Large intestine (tissue), 3 donors: ENCODE measurements around the gene UBR4. TPM values are rescaled to one million over a fixed set of nuclear protein-coding genes. Genes with fewer than 3 reads are reported as not detected.
"Not testable (repeated sequence)": the region's sequence is repeated elsewhere in the genome, so short reads cannot be mapped to it uniquely, and the experiment has no call there.

Experiments used
- DNase-seq, 2 donors: peaks; one replicate each; pipeline versions ENCODE4 v3.0.0 to v3.0.0-alpha.2; 2013
- H3K27ac ChIP-seq: one replicate; pipeline ENCODE4 v1.5.1; 2013; ENCODE audit warnings: low read length
- H3K27me3 ChIP-seq: 2 replicates; pipeline ENCODE4 v1.6.1; 2013; ENCODE audit warnings: low read length; ENCODE audit not compliant: control insufficient read depth, insufficient read depth
- H3K36me3 ChIP-seq: 2 replicates; pipeline ENCODE4 v1.6.1; 2013; ENCODE audit warnings: low read length; ENCODE audit not compliant: control insufficient read depth, insufficient read depth
- H3K4me1 ChIP-seq: one replicate; pipeline ENCODE4 v1.6.1; 2013; ENCODE audit warnings: low read length; ENCODE audit not compliant: control insufficient read depth, insufficient read depth
- H3K4me3 ChIP-seq: one replicate; pipeline ENCODE4 v1.5.1; 2013; ENCODE audit warnings: low read length
- H3K9me3 ChIP-seq: one replicate; pipeline ENCODE4 v1.6.1; 2013; ENCODE audit warnings: mild to moderate bottlenecking, low read depth, low read length, moderate library complexity; ENCODE audit not compliant: control insufficient read depth
- WGBS: methylation state at CpG from one replicate; pipeline ENCODE4 v1.1.5; 2013; ENCODE audit warnings: low lambda C conversion rate; ENCODE audit not compliant: insufficient coverage; 5-methylcytosine and 5-hydroxymethylcytosine counted together
- polyA plus RNA-seq: library from polyadenylated mRNA; unstranded; fragments of 120-200 nt; gene quantifications from one replicate; pipeline ENCODE4 v1.2.1, GENCODE V29; 2013

The UBR4 gene
- polyA plus RNA-seq, 1 donor, result 98.1 TPM

DNA sequence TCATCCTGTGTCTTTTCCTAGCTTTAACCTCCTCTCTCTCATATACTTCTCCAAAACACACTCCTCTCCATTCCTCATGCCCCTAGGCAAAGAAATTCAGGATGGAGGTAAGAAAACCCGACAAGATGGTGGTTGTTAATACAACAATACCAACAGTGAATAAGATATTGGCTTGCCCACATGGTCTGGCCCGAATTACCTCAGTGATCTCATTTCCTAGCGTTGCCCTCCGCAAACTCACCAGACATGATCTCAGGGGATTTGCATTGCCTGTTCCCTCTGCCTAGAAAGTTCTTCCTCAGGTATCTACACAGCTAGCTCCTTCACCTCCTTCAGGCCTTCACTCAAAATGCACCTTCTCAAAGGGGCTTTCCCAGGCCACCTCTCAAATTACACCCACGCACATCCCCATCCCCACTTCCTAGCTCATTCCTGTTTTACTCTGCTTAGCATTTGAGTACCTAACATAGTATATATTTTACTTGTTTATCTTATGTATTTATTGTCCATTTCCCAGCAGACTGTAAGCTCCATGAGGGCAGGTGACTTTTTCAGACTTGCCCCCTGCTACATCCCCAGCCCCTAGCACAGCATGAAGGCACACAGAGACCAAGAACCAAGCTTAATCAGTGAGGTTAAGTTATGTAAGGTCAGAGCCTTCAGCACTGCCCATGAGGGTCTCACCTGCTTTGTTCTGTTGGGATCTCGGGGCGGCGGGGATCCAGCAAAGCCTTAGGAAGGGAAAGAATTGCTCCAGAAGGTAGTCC lies 10.2 kb upstream of the UBR4 start:
- no peaks in the 10 kb centered on the region for H3K27me3 ChIP-seq
- H3K36me3 ChIP-seq, result peaks cover 77% of the 10 kb centered on the region
- no peak overlapping the region for H3K27ac ChIP-seq
- DNase-seq, result no peak
- WGBS, result 100% methylated on average over 1 of the region's 8 CpGs
- no peaks in the 10 kb centered on the region for H3K9me3 ChIP-seq
- no peaks in the 10 kb centered on the region for H3K4me1 ChIP-seq
- H3K4me3 ChIP-seq, result no peak overlapping the region

DNA sequence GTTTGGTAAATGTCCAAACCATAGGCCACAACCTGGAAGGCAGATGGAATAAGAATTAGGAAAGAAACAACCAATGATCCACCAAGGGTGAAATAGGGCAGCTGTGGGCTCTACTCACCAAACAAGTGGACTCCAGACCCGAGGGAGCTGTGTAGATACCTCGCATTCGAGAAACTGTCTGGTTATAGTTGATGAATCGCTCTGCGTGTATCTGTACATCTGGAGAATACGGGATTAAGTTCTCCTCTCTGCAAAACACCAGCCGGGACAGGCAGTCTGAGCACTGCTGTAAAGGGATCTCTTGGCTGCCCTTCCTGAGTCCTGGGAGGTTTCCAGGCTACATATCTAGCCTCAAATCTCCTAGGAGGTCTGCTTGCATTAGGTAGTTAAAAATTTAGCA lies 9.4 kb upstream of the UBR4 start:
- H3K27ac ChIP-seq, result no peak overlapping the region
- H3K36me3 ChIP-seq, result peaks cover 74% of the 10 kb centered on the region

DNA sequence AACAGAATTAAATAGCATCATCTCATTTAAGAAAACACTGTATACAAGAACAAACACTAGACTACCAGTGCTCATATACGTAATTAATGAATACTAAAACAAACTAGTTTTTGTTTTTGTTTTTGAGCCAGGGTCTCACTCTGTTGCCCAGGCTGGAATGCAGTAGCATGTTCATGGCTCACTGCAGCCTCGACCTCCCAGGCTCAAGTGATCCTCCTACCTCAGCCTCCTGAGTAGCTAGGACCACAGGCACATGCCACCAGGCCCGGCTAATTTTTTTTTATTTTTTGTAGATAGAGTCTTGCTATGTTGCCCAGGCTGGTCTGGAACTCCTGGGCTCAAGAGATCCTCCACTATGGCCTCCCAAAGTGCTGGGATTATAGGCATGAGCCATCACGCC lies 6.5 kb upstream of the UBR4 start:
- no CpG with 5 or more reads among the region's 4 CpGs for WGBS
- H3K36me3 ChIP-seq, result peaks cover 51% of the 10 kb centered on the region
- H3K4me3 ChIP-seq, H3K27ac ChIP-seq, H3K9me3 ChIP-seq, DNase-seq, H3K4me1 ChIP-seq, H3K27me3 ChIP-seq: not testable (repeated sequence)

More for the DNA sequence above, 9.4 kb upstream of the UBR4 start:
- no CpG with 5 or more reads among the region's 7 CpGs for WGBS
- H3K4me1 ChIP-seq, result no peaks in the 10 kb centered on the region
- no peaks in the 10 kb centered on the region for H3K27me3 ChIP-seq
- no peak for DNase-seq
- H3K9me3 ChIP-seq, result no peaks in the 10 kb centered on the region
- no peak overlapping the region for H3K4me3 ChIP-seq

DNA sequence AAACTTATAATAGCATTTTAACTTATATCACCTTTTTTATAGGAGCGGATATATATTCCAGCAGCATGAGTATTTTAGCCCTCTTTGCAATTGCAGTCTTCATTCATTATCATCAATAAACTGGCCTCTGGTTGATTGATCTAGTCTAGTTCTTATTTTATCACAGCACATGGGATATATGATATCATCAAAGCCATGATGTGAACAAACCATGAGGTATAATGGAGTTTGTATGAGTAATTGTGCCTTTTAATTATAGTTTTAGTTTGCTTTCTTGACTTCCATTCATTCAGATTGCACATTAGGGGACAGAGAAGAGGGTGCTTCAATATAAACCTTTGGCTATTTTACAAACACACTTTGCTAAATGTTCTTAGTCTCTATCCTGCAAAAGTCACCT lies 3.5 kb upstream of the UBR4 start:
- no peak for DNase-seq
- no peaks in the 10 kb centered on the region for H3K27me3 ChIP-seq
- peaks cover 22% of the 10 kb centered on the region for H3K36me3 ChIP-seq
- H3K4me1 ChIP-seq, result peaks cover 12% of the 10 kb centered on the region
- no CpG with 5 or more reads among the region's 1 CpG for WGBS
- no peak overlapping the region for H3K4me3 ChIP-seq
- no peak overlapping the region for H3K27ac ChIP-seq
- H3K9me3 ChIP-seq, result no peaks in the 10 kb centered on the region

DNA sequence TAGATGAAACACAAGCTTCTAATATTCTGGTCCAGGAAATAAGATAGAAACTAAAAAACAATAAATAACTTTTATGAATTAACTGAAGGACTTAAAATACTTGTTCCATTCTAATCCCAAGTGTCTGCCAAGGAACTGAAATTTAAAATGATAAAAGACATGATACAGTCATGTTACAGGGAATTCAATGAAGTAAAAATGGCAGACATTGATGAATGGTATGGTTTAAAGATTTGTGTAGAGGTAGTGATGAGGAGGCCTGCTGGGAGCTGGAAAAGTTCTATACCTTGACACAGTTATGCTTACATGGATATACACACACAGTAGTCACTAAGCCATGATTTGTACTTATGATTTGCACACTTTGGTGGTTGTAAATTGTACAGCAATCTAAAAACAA lies 2.1 kb upstream of the UBR4 start:
- H3K27me3 ChIP-seq, result no peaks in the 10 kb centered on the region
- no peaks in the 10 kb centered on the region for H3K9me3 ChIP-seq
- H3K36me3 ChIP-seq, result peaks cover 14% of the 10 kb centered on the region
- no peak for DNase-seq
- no peak overlapping the region for H3K4me3 ChIP-seq
- H3K4me1 ChIP-seq, result peaks cover 12% of the 10 kb centered on the region
- no peak overlapping the region for H3K27ac ChIP-seq

DNA sequence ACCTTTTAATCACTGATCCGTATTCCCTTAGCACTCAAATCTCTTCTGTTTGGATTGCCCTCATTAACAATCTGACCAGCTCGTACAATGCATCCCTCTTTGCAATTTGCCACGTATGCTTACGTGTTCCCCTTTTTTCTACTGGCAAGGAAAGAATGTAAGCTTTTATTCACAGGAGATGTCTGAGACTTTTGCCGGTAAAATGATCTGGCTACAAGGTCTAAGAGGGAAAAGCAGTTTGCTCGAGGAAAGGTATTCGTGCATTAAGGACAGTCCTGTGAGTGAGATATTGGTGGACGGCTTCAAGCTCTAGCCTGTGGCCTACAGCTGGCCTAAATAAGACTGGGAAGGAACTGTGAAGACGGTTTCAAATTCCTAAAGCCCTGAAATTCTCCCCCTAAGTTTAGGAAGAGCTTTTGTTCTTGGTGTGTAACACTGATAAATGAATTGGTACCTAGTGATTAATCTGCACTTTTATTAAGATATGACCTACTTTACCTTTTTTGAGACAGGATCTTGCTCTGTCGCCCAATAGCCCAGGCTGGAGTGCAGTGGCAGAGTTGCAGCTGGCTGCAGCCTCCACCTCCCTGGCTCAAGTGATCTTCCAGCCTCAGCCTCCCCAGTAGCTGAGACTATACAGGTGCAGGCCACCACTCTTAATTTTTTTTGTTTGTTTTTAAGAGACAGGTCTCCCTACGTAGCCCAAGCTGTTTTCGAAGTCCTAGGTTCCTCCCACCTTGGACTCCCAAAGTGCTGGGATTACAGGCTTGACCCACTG lies 895 bp upstream of the UBR4 start:
- Histone ChIP-seq H3K9me3 (no peaks in the 10 kb centered on the region), H3K27me3 (no peaks in the 10 kb centered on the region), H3K4me3 (peak overlapping the region; percentile 99), H3K27ac (peak overlapping the region; percentile 89), H3K36me3 (peaks cover 8% of the 10 kb centered on the region), H3K4me1 (peaks cover 14% of the 10 kb centered on the region)
- 25% methylated on average over 4 of the region's 12 CpGs for WGBS
- no peak for DNase-seq

DNA sequence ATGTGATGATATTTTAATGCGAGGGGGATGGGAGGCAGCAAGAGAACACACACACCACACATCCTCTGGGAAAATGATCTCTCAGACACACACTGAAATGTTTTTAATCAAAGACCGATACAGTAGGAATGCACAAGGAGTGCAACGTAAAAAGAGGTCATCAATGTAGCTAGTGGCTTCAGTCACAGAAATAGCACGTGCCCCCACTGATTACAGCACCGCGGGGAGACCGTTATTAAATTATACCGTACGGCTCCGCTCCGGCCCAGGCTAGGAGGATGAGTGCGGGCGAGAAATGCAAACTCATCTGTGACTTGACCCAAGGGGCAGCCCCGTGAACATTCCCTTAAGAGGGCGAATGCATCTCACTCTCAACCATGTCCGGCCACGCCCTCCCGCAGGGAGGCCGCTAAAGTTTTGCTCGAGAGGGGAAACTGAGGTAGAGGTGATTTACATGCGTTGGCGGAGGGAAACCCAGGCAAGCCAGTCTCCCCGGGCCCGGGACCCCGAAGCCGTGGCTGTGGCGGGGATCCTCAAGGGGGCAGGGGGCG lies 552 bp downstream of the UBR4 start:
- peak; percentile 29 to 65 for DNase-seq
- Histone ChIP-seq H3K27ac (peak overlapping the region; percentile 89), H3K4me1 (peaks cover 17% of the 10 kb centered on the region), H3K4me3 (peak overlapping the region; percentile 99), H3K9me3 (no peaks in the 10 kb centered on the region), H3K27me3 (no peaks in the 10 kb centered on the region), H3K36me3 (peaks cover 6% of the 10 kb centered on the region)
- WGBS, result no CpG with 5 or more reads among the region's 28 CpGs

DNA sequence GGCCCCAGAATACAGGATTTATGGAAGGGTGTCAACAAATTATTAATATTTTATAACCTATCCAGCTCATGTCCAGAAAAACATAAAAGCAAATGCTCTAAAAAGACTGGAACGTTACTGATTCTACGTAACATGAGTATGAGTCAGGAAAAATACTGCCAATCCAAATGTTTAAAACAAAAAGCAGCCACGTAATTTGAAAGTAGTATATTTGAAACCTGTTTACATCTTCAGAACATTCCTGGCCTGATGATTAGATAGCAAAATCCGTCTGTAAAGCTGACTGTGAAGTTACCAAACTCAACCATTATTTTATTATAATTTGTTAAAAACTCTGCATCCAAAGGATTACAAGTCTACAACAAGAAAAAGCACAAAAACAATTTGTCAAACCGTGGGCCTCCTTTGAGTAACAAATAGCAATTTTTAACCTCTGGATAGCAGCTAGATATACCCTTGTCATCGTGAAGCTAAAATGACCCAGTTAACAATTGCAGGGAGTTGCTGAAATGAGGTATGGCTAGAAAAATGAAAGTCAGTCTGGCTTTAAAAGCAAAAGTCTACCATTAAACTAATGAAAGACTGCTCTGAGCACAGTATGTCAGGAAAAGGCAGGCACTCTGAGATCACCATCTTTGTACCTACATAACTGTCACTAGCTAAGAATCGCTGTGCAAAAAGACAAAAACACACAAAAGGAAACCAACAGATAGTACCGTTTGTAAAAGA lies 1.2 kb downstream of the UBR4 start:
- Histone ChIP-seq H3K4me3 (peak overlapping the region; percentile 99), H3K27ac (peak overlapping the region; percentile 89), H3K36me3 (peaks cover 2% of the 10 kb centered on the region), H3K27me3 (no peaks in the 10 kb centered on the region), H3K9me3 (no peaks in the 10 kb centered on the region), H3K4me1 (peaks cover 17% of the 10 kb centered on the region)
- WGBS, result 37% methylated on average over 4 of the region's 8 CpGs
- no peak for DNase-seq

DNA sequence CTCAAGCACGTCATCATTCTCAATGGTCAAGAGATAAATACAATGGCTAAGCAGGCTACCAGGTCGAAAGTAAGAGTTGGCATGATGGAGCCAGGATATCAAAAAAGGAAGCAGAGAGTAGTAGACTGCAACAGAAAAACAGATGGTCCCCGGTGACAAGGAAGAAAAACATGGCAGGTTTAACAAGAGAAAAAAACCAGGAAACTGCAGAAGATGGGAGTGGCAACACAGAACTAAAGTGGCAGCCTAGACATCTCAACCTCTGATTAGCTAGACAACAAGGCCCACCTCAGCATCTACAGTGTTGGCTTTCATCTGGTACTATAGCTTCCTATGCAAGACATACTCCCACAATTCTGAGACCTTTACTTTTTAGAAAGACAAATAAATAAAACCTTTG lies 3.1 kb downstream of the UBR4 start:
- Histone ChIP-seq H3K36me3 (no peaks in the 10 kb centered on the region), H3K4me3 (no peak overlapping the region), H3K4me1 (peaks cover 25% of the 10 kb centered on the region), H3K9me3 (no peaks in the 10 kb centered on the region), H3K27me3 (no peaks in the 10 kb centered on the region), H3K27ac (no peak overlapping the region)
- DNase-seq, result no peak
- 89% methylated on average over 3 of the region's 3 CpGs for WGBS

DNA sequence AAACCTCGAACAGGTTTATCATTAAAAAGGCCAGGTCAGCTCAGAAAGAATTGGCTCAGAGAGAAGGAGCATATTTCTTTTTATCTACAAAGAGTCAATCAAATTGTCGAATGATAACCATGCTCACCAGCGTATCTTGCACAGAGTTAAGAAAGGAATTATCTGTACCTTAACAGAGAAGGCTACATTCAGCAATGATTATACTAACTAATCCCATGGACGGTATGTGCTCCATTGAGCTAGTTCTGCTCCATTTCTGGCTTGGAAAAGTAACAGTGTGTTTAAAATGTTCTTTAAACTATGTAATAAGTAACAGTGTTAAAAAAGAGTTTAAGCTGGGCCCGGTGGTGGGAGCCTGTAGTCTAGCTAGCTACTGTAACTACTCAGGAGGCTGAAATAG lies 4.2 kb downstream of the UBR4 start:
- DNase-seq, result no peak
- Histone ChIP-seq H3K27me3 (no peaks in the 10 kb centered on the region), H3K4me1 (peaks cover 22% of the 10 kb centered on the region), H3K36me3 (peaks cover under 1% of the 10 kb centered on the region), H3K27ac (no peak overlapping the region), H3K4me3 (no peak overlapping the region), H3K9me3 (no peaks in the 10 kb centered on the region)
- no CpG with 5 or more reads among the region's 5 CpGs for WGBS
